GM19099 (cell line): Measurements from ENCODE around the gene PPM1K.

Experiments used
- POLR2A ChIP-seq: IDR thresholded peaks from 3 replicates; pipeline ENCODE4 v1.6.1; 2011; ENCODE audit warnings: low read depth; ENCODE audit not compliant: insufficient read length; ENCODE audit errors: extremely low read depth

Gene PPM1K

DNA sequence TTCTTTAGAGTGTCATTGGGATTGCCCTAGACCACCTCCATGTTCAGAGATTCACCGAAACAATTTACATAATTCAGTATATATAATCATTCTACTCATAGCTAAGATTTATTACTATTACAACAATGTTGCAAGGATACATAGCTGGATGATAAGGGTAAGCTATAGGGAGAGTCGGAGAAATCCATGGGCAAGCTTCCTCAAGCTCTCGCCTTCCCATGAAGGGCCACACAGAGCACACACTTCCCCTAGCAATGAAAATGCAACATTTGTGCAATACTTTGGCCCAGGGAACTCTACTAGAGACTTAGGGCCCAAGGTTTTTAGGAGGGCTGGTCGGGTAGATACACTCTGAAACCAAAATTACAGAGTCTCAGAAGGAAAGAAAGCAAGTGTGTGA lies 76.2 kb downstream of the PPM1K start:
- no peak for TF ChIP-seq POLR2A
